Stimulated activated CD8-positive, alpha-beta memory T cell treated with anti-CD3 and anti-CD28 coated beads, Interleukin-12 subunit alpha, Interleukin-12 subunit beta, amount 100 ng/mL, for 24 hours (primary cell): ENCODE measurements around the gene GINS2.

Experiments
- DNase-seq: peaks from one replicate; pipeline ENCODE4 v3.0.0-alpha.2; 2020; ENCODE audit errors: extremely low read depth

The GINS2 gene

GRCh38 chr16:85667841-85668413 lies 20.8 kb downstream of the GINS2 start:
- no peak for DNase-seq

GRCh38 chr16:85667261-85667660 lies 21.5 kb downstream of the GINS2 start:
- no peak for DNase-seq

- DNase-seq = no peak
These were observed 22.8 kb downstream of the GINS2 start for GRCh38 chr16:85665929-85666328.

- DNase-seq = no peak
These were observed 23.4 kb downstream of the GINS2 start for GRCh38 chr16:85665373-85665740.

GRCh38 chr16:85664580-85665372 lies 24.0 kb downstream of the GINS2 start:
- DNase-seq = no peak

GRCh38 chr16:85663891-85664321 lies 24.8 kb downstream of the GINS2 start:
- DNase-seq = no peak

GRCh38 chr16:85662976-85663830 lies 25.6 kb downstream of the GINS2 start:
- no peak for DNase-seq

- DNase-seq = no peak
These were observed 26.3 kb downstream of the GINS2 start for GRCh38 chr16:85662482-85662812.

- DNase-seq = no peak
These were observed 26.8 kb downstream of the GINS2 start for GRCh38 chr16:85661740-85662481.

GRCh38 chr16:85660843-85661739 lies 27.7 kb downstream of the GINS2 start:
- no peak for DNase-seq

- peak; percentile 25 for DNase-seq
These were observed 28.8 kb downstream of the GINS2 start for GRCh38 chr16:85659805-85660511.

GRCh38 chr16:85659336-85659735 lies 29.4 kb downstream of the GINS2 start:
- no peak for DNase-seq

- no peak for DNase-seq
These were observed 30.0 kb downstream of the GINS2 start for GRCh38 chr16:85658504-85659326.

- no peak for DNase-seq
These were observed 30.8 kb downstream of the GINS2 start for GRCh38 chr16:85657996-85658395.

GRCh38 chr16:85657267-85657650 lies 31.5 kb downstream of the GINS2 start:
- no peak for DNase-seq

- DNase-seq = no peak
These were observed 32.1 kb downstream of the GINS2 start for GRCh38 chr16:85656351-85657266.

- DNase-seq = no peak
These were observed 33.3 kb downstream of the GINS2 start for GRCh38 chr16:85655216-85656129.
